ENCODE results near the gene SLC38A11.

- no peak for TF ChIP-seq E2F1 (CRISPR knock-in tag; IDR thresholded peaks at IDR 0.05)
- TF ChIP-seq MBD4 (IDR thresholded peaks at IDR 0.05; ENCODE audit: borderline replicate concordance, low read length) = no peak
- TF ChIP-seq FOXO1 (CRISPR knock-in tag; IDR thresholded peaks at IDR 0.05) = no peak
- no peak for TF ChIP-seq CTCF (CRISPR knock-in tag; IDR thresholded peaks at IDR 0.05)
- no peak for TF ChIP-seq RNF2 (conservative IDR thresholded peaks at IDR 0.05; ENCODE audit: low read depth)
- no peak for TF ChIP-seq FOSL1 (CRISPR knock-in tag; IDR thresholded peaks at IDR 0.05; ENCODE audit: borderline replicate concordance)
- no peak for TF ChIP-seq KLF6 (CRISPR knock-in tag; IDR thresholded peaks at IDR 0.05)
- no peak for TF ChIP-seq SRSF1 (optimal IDR thresholded peaks at IDR 0.05; ENCODE audit: low read depth, low read length)
- no peak for TF ChIP-seq CEBPB (IDR thresholded peaks at IDR 0.05; ENCODE audit: borderline replicate concordance, low read depth, low read length)
- TF ChIP-seq SATB2 (CRISPR knock-in tag; IDR thresholded peaks at IDR 0.05) = no peak
- TF ChIP-seq YY1 (IDR thresholded peaks at IDR 0.05; ENCODE audit: insufficient read depth, insufficient replicate concordance, low read depth, low read length) = no peak
Observed at GRCh38 chr2:164873210-164873908, 82.0 kb downstream of the SLC38A11 start.

Data from HepG2 (cell line).